Activated CD8-positive, alpha-beta memory T cell treated with anti-CD3 and anti-CD28 coated beads, Interleukin-2, amount 50 U/mL, for 4 hours (primary cell): ENCODE measurements around the gene TEAD4.

ENCODE experiments used
- DNase-seq: peaks from one replicate; pipeline ENCODE4 v3.0.0-alpha.2; 2020

Gene TEAD4

GRCh38 chr12:3003357-3003992 is 44.3 kb downstream of the TEAD4 start:
- DNase-seq: no peak

DNA sequence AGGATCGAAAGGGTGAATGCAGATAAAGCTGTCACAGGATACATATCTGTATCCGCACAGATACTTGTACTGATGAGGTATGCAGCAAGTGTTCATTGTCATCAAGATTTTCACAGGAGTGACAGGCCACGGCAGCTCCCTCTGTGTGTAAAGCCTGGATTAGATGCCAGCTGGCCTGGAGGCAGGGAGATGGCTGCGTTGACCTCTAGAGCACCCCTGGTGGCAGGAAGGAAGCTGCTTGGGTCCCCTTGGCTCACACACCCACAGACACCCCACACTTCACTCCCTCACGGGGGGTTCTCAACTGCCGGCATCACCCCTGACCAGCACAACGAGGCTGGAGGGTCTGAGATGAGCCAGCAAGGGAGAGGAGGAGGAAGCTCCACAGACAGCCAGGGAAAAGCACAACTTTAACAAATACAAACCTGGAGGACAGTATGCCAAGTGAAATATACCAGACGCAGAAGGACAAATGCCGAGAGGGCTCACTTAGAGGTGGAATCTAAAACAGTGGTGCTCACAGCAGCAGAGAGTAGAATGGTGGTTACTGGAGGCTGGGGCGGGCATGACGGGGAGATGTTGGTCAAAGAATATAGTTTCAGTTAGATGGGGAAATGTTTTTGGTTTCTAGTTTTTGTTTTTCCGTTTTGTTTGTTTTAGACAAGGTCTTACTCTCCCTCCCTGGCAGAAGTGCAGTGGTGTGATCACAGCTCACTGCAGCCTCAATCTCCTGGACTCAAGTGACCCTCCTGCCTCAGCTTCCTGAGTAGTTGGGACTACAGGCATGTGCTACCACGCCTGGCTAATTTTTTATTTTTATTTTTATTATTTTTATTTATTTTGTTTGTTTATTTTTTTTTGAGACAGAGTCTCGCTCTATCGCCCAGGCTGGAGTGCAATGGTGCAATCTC is 45.7 kb downstream of the TEAD4 start:
- DNase-seq: no peak

- no peak for DNase-seq
Measured at GRCh38 chr12:3005736-3006135, 46.5 kb downstream of the TEAD4 start.

DNA sequence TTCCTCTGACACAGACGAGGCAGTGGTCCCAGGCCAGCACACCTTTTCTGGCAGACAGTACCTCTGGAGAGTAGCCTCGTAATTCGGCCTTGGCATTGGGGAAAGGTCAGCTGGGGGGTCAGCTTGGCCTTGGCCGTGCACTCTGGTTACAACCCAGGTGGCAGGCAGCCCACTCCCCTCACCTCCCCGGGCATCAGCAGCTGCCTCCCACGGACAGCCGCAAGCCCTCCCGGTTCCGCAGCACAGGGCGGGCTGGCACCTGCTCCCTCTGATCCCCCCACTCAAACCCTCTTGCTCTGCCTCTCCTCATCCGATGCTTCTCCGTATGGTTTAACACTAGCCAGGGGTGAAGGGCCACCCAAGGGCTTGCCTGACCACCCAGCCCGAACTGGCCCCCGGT is 50.6 kb downstream of the TEAD4 start:
- DNase-seq: no peak

DNA sequence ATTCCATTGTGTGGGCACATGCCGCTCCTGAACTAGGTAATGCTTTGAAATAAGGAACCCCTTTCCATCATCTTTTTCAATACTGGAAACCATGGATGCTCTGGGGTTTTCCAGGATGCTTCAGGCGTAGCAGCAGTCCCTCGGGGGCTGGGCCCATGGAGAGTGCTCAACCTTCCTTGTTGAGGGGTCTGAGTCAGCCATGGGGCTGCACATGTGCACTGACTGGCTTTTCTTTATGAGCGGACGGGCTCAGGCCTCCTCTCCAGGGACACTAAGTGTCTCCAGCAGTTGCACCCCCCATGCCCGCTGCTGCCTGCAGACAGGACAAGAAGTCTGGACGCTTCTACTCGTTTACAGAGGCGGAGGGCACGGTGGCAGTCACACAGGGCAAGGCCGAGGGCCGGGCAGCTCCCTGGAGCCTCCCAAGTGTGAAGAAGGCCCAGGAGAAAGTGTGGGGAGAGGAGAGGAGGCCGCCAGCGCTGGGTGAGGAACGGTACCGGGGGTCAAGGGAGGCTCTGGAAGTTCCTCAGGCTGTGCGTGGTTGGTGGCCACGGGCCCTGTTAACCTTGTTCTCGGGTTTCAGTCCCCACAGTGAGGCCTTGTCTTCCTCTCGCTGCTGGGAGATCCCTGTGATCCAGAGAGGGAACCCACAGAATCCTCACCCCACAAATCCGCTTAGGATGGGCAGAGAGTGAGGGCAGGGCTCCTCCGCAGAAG is 51.2 kb downstream of the TEAD4 start:
- no peak for DNase-seq

- no peak for DNase-seq
Measured at GRCh38 chr12:3012786-3013185, 53.6 kb downstream of the TEAD4 start.

- DNase-seq: no peak
Measured at GRCh38 chr12:3014641-3015040, 55.4 kb downstream of the TEAD4 start.

DNA sequence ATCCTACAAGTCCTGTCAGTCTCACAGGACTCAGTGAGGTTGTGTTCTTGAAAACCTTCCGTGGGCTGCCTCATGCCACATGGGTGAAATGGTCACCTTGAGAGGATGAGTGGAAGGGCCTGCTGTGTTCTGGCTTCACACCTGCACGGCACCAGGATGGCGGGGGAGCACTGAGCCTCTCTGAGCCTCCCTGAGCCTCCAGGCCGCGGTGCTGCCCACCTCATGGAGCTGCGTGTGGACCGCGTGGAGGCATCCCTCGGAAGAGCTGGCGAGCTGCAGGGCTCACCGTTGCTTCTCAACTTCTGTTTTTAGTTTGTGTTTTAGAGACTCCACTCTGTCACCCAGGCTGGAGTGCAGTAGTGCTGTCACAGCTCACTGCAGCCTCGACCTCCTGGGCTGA is 56.2 kb downstream of the TEAD4 start:
- no peak for DNase-seq

GRCh38 chr12:3016191-3016590 is 57.0 kb downstream of the TEAD4 start:
- DNase-seq: no peak

DNA sequence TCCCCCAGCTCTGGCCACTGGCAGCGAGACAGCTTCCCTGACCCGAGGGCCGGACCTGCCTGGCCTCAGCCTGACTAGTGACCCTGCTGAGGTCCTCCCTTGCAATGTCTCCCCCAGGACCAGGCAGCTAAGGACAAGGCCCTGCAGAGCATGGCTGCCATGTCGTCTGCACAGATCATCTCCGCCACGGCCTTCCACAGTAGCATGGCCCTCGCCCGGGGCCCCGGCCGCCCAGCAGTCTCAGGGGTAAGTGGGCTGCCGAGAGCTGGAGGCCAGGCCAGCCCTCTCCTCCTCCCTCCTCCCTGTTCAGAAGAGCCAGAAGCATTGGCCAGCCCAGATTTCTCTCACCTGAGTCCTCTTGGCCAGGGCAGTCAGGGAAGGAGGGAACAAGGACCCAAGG is 58.1 kb downstream of the TEAD4 start:
- no peak for DNase-seq

GRCh38 chr12:3018284-3019004 is 59.2 kb downstream of the TEAD4 start:
- DNase-seq: no peak

- DNase-seq: no peak
Measured at GRCh38 chr12:3019005-3019680, 59.9 kb downstream of the TEAD4 start.

- no peak for DNase-seq
Measured at GRCh38 chr12:3020399-3020798, 61.2 kb downstream of the TEAD4 start.

- no peak for DNase-seq
Measured at GRCh38 chr12:3020850-3021435, 61.7 kb downstream of the TEAD4 start.

GRCh38 chr12:3022411-3022810 is 63.2 kb downstream of the TEAD4 start:
- DNase-seq: no peak

DNA sequence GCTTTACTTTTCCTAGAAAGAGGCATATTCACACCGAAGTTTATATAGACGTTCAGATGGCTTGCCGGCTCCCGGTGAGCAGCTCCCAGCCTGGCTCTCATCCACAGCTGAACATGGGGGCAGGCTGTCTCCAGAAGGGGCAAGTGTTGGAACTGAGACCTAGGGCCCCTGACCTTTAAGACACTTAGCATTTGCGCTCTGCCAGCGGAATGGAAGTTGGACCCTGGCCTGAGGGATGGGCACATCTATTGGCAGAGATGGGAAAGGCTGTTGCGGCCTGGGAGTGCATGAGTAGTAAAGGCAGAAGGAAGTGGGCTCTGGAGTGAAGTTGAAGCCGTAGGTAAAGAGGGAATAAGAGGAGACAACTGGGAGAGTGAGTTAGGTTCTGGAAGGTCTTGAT is 63.8 kb downstream of the TEAD4 start:
- no peak for DNase-seq

GRCh38 chr12:3028108-3028507 is 68.9 kb downstream of the TEAD4 start:
- no peak for DNase-seq

DNA sequence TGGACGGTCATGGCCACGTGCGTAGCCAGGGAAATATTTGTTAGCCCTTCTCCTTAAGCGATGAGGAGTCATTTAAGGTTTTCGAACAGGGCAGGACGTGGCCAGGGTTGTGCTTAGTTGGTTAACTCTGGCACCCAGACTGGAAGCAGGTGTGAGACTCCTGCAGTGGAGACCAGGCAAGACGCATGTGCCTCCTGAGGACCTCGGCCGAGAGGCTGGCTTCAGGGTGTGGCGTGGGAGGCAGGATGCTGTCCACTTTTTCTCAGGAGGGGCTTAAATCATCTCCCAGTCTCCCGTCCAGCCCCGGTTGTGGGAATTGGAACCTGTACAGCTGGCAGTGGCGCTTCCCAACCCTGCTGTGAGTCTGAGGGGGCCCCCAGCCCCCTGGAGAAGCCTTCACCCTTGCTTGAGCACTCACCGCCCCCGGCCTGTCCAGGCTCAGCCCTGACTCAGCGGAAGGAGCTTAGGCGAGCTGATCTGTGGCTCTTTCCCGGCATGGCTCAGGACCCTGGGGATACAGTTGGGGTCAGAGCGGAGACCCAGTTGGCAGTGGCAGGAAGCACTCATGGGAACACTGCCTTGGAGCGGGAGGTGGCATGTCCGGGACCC is 71.7 kb downstream of the TEAD4 start:
- no peak for DNase-seq

DNA sequence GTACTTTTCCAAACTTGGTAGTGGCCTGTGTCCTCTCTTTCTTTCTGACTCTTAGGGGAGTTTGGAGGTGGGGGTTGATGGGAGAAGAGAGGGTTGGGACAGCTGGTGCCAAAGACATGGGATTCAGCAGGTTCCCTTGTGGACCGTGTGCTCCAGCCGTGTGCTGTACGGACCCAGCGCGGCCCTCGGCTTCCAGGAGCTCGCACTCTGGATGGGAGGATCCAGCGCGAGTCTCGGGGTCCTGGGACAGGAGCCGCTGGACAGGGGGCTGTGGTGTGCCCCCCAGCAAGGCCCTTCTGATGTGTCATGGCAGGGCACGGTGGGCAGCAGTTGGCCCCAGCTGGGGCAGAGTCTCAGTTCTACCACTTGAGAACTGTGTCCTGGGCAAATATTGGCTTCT is 73.0 kb downstream of the TEAD4 start:
- no peak for DNase-seq

GRCh38 chr12:3032770-3033538 is 73.8 kb downstream of the TEAD4 start:
- DNase-seq: no peak

DNA sequence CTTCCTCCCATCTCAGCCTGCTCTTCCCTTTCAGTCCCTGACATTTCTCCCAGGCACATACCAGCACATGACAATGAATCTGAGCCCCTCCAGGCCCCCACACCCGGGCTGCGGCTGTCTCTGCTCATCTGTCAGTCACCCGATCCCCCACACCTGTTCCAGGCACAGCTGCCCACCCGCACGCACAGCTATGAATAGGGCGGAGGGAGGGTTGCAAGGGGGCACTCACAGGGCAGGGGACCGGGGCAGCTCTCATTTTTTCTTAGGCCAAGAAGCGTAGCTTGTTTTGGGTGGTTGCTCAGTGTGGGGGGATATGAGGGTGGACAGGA is 74.3 kb downstream of the TEAD4 start:
- no peak for DNase-seq
